HepG2 (cell line): ENCODE results near the gene GATA5. TPM values are rescaled to one million over a fixed set of nuclear protein-coding genes. Genes with fewer than 3 reads are reported as not detected.

Experiments
- CAMTA2 ChIP-seq: sonication (generic); formaldehyde crosslinking; IDR thresholded peaks from 2 replicates; pipeline ENCODE4 v1.4.0; 2020; ENCODE audit warnings: mild to moderate bottlenecking, missing genetic modification reagents, borderline replicate concordance
- GTF2F1 ChIP-seq: fragments of 150-350 bp; IDR thresholded peaks from 2 replicates; pipeline ENCODE4 v1.6.1; 2014; ENCODE audit warnings: low read length
- TBX2 ChIP-seq: sonication (generic); formaldehyde crosslinking; IDR thresholded peaks from 2 replicates; pipeline ENCODE4 v1.5.0; 2020; ENCODE audit warnings: missing genetic modification reagents, mild to moderate bottlenecking, borderline replicate concordance
- ZNF530 ChIP-seq: sonication (generic); formaldehyde crosslinking; IDR thresholded peaks from 2 replicates; pipeline ENCODE4 v1.5.0; 2020; ENCODE audit warnings: low read depth, mild to moderate bottlenecking, missing genetic modification reagents
- ZNF546 ChIP-seq: sonication (generic); formaldehyde crosslinking; conservative IDR thresholded peaks from 2 replicates; pipeline ENCODE4 v1.8.1; 2023; ENCODE audit warnings: mild to moderate bottlenecking, missing genetic modification reagents
- ZNF879 ChIP-seq: sonication (generic); formaldehyde crosslinking; IDR thresholded peaks from 2 replicates; pipeline ENCODE4 v1.8.1; 2023; ENCODE audit warnings: missing genetic modification reagents
- polyA plus RNA-seq, 8 experiments: library from polyadenylated mRNA; depleted of rRNA in 3 of 8; stranded (reverse) in 7 of 8; unstranded in 1 of 8; fragments of >200 nt; fragmentation: Illumina TruSeq in 4 of 8; extraction: Trizol in 4 of 8; gene quantifications; 2 replicates each; pipeline versions ENCODE4 v1.2.1 to v1.2.3, GENCODE V29; 2011 to 2016; ENCODE audit warnings: low read depth in 4 of 8, missing spikeins in 1 of 8, mixed read lengths in 1 of 8; ENCODE audit not compliant: insufficient read depth in 1 of 8
- total RNA-seq, 5 experiments: library from RNA; depleted of rRNA; stranded (reverse); fragments of >200 nt; fragmentation: Illumina TruSeq; extraction: Trizol; gene quantifications; 2 replicates each; pipeline ENCODE4 v1.2.3, GENCODE V29; 2016; ENCODE audit warnings: low read depth in 1 of 5
- TF ChIP-seq, protein P1 (sequence below): sonication (generic); formaldehyde crosslinking; conservative IDR thresholded peaks from 2 replicates; pipeline ENCODE4 v1.8.0; 2022; ENCODE audit warnings: mild to moderate bottlenecking, moderate library complexity, missing genetic modification reagents
- TF ChIP-seq, protein P2 (sequence below): sonication (generic); formaldehyde crosslinking; IDR thresholded peaks from 2 replicates; pipeline ENCODE4 v1.4.0; 2020; ENCODE audit warnings: missing genetic modification reagents
- TF ChIP-seq, protein P3 (sequence below): IDR thresholded peaks from 2 replicates; pipeline ENCODE4 v1.6.1; 2012; ENCODE audit warnings: inconsistent platforms
- TF ChIP-seq, protein P4 (sequence below): sonication (generic); formaldehyde crosslinking; IDR thresholded peaks from 2 replicates; pipeline ENCODE4 v1.4.0; 2020; ENCODE audit warnings: missing genetic modification reagents, borderline replicate concordance
- TF ChIP-seq, protein P5 (sequence below): sonication (generic); formaldehyde crosslinking; IDR thresholded peaks from 2 replicates; pipeline ENCODE4 v1.4.0; 2020; ENCODE audit warnings: mild to moderate bottlenecking, low read depth, missing genetic modification reagents
- TF ChIP-seq, protein P6 (sequence below), 2 experiments: sonication (generic) in 1 of 2; formaldehyde crosslinking in 1 of 2; IDR thresholded peaks; 2 replicates each; pipeline versions ENCODE4 v1.4.0 to v1.6.1; 2016 to 2020; ENCODE audit warnings: borderline replicate concordance in 1 of 2, low read depth in 1 of 2, mild to moderate bottlenecking in 1 of 2, missing genetic modification reagents in 1 of 2

Gene GATA5
- total and polyA plus RNA-seq, 2 of the 13 experiments (the other 11 are each of a cell fraction or from before 2014, with no cell fraction given) = 0.12 to 0.20 TPM

DNA sequence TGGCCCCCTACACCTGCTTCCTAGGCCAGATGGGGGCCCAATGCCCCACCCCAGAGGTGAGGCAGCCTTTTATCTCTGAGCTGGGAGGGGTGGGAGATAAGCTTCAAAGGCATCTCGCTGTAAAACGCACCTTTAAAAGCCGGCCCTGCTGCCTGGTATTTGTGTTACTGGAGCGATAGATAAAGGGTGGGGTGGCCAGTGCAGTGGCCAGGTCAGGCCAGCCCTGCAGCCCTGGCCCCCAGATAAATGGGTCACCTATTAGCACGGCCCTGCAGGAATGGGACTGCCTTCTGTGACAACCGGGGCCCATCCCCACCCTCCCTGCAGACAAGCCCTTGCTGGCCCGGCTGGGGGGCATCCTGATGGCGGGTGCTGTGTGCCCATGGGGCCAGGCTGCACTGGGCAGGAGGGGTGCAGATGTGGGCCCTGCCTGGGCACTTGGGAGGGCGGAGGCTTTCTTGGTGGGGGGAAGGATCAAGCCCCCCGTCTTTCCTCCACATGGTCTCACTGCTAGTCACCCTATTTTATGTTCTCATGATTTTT lies 45.4 kb downstream of the GATA5 start (continued):
- TF ChIP-seq, protein P1, sequence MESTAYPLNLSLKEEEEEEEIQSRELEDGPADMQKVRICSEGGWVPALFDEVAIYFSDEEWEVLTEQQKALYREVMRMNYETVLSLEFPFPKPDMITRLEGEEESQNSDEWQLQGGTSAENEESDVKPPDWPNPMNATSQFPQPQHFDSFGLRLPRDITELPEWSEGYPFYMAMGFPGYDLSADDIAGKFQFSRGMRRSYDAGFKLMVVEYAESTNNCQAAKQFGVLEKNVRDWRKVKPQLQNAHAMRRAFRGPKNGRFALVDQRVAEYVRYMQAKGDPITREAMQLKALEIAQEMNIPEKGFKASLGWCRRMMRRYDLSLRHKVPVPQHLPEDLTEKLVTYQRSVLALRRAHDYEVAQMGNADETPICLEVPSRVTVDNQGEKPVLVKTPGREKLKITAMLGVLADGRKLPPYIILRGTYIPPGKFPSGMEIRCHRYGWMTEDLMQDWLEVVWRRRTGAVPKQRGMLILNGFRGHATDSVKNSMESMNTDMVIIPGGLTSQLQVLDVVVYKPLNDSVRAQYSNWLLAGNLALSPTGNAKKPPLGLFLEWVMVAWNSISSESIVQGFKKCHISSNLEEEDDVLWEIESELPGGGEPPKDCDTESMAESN (CRISPR knock-in tag) = no peak
- TF ChIP-seq CAMTA2 (CRISPR knock-in tag) (no peak), GTF2F1 (no peak), TBX2 (CRISPR knock-in tag) (peak; percentile 94), ZNF530 (no peak), ZNF546 (no peak), ZNF879 (no peak)
- TF ChIP-seq, protein P2, sequence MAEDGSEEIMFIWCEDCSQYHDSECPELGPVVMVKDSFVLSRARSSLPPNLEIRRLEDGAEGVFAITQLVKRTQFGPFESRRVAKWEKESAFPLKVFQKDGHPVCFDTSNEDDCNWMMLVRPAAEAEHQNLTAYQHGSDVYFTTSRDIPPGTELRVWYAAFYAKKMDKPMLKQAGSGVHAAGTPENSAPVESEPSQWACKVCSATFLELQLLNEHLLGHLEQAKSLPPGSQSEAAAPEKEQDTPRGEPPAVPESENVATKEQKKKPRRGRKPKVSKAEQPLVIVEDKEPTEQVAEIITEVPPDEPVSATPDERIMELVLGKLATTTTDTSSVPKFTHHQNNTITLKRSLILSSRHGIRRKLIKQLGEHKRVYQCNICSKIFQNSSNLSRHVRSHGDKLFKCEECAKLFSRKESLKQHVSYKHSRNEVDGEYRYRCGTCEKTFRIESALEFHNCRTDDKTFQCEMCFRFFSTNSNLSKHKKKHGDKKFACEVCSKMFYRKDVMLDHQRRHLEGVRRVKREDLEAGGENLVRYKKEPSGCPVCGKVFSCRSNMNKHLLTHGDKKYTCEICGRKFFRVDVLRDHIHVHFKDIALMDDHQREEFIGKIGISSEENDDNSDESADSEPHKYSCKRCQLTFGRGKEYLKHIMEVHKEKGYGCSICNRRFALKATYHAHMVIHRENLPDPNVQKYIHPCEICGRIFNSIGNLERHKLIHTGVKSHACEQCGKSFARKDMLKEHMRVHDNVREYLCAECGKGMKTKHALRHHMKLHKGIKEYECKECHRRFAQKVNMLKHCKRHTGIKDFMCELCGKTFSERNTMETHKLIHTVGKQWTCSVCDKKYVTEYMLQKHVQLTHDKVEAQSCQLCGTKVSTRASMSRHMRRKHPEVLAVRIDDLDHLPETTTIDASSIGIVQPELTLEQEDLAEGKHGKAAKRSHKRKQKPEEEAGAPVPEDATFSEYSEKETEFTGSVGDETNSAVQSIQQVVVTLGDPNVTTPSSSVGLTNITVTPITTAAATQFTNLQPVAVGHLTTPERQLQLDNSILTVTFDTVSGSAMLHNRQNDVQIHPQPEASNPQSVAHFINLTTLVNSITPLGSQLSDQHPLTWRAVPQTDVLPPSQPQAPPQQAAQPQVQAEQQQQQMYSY (CRISPR knock-in tag) = no peak
- TF ChIP-seq, protein P3, sequence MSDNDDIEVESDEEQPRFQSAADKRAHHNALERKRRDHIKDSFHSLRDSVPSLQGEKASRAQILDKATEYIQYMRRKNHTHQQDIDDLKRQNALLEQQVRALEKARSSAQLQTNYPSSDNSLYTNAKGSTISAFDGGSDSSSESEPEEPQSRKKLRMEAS = peak; percentile 1; the same call in 1 of the 2 replicates
- TF ChIP-seq, protein P4, sequence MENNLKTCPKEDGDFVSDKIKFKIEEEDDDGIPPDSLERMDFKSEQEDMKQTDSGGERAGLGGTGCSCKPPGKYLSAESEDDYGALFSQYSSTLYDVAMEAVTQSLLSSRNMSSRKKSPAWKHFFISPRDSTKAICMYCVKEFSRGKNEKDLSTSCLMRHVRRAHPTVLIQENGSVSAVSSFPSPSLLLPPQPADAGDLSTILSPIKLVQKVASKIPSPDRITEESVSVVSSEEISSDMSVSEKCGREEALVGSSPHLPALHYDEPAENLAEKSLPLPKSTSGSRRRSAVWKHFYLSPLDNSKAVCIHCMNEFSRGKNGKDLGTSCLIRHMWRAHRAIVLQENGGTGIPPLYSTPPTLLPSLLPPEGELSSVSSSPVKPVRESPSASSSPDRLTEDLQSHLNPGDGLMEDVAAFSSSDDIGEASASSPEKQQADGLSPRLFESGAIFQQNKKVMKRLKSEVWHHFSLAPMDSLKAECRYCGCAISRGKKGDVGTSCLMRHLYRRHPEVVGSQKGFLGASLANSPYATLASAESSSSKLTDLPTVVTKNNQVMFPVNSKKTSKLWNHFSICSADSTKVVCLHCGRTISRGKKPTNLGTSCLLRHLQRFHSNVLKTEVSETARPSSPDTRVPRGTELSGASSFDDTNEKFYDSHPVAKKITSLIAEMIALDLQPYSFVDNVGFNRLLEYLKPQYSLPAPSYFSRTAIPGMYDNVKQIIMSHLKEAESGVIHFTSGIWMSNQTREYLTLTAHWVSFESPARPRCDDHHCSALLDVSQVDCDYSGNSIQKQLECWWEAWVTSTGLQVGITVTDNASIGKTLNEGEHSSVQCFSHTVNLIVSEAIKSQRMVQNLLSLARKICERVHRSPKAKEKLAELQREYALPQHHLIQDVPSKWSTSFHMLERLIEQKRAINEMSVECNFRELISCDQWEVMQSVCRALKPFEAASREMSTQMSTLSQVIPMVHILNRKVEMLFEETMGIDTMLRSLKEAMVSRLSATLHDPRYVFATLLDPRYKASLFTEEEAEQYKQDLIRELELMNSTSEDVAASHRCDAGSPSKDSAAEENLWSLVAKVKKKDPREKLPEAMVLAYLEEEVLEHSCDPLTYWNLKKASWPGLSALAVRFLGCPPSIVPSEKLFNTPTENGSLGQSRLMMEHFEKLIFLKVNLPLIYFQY = no peak
- TF ChIP-seq, protein P5, sequence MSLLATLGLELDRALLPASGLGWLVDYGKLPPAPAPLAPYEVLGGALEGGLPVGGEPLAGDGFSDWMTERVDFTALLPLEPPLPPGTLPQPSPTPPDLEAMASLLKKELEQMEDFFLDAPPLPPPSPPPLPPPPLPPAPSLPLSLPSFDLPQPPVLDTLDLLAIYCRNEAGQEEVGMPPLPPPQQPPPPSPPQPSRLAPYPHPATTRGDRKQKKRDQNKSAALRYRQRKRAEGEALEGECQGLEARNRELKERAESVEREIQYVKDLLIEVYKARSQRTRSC (CRISPR knock-in tag) = no peak
- TF ChIP-seq, protein P6, sequence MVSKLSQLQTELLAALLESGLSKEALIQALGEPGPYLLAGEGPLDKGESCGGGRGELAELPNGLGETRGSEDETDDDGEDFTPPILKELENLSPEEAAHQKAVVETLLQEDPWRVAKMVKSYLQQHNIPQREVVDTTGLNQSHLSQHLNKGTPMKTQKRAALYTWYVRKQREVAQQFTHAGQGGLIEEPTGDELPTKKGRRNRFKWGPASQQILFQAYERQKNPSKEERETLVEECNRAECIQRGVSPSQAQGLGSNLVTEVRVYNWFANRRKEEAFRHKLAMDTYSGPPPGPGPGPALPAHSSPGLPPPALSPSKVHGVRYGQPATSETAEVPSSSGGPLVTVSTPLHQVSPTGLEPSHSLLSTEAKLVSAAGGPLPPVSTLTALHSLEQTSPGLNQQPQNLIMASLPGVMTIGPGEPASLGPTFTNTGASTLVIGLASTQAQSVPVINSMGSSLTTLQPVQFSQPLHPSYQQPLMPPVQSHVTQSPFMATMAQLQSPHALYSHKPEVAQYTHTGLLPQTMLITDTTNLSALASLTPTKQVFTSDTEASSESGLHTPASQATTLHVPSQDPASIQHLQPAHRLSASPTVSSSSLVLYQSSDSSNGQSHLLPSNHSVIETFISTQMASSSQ (IDR thresholded peaks at IDR 0.05; ENCODE audit: low read depth) = no peak
- TF ChIP-seq, protein P6 (CRISPR knock-in tag; IDR thresholded peaks at IDR 0.05; ENCODE audit: borderline replicate concordance) = peak; percentile 62; the same call in 1 of the 2 replicates
